HS-27A (cell line): ENCODE results near the gene CNTNAP2.

Source experiments
- DNase-seq: peaks from one replicate; pipeline ENCODE4 v3.0.0-alpha.2; 2012; ENCODE audit warnings: low read depth, missing footprints

The CNTNAP2 gene

GRCh38 chr7:148362541-148362940 is 2245.9 kb downstream of the CNTNAP2 start:
- no peak for DNase-seq

- no peak for DNase-seq
Observed at GRCh38 chr7:148367731-148368475, 2251.3 kb downstream of the CNTNAP2 start.

GRCh38 chr7:148368562-148368961 is 2252.0 kb downstream of the CNTNAP2 start:
- DNase-seq: no peak

GRCh38 chr7:148371280-148371937 is 2254.8 kb downstream of the CNTNAP2 start:
- DNase-seq: no peak

- no peak for DNase-seq
Observed at GRCh38 chr7:148374396-148375259, 2258.0 kb downstream of the CNTNAP2 start.

- DNase-seq: no peak
Observed at GRCh38 chr7:148379677-148380076, 2263.1 kb downstream of the CNTNAP2 start.

- no peak for DNase-seq
Observed at GRCh38 chr7:148380596-148381419, 2264.2 kb downstream of the CNTNAP2 start.

GRCh38 chr7:148382596-148382995 is 2266.0 kb downstream of the CNTNAP2 start:
- DNase-seq: no peak

- no peak for DNase-seq
Observed at GRCh38 chr7:148383651-148384050, 2267.1 kb downstream of the CNTNAP2 start.

GRCh38 chr7:148385009-148385682 is 2268.5 kb downstream of the CNTNAP2 start:
- DNase-seq: no peak

- DNase-seq: no peak
Observed at GRCh38 chr7:148390381-148390780, 2273.8 kb downstream of the CNTNAP2 start.

GRCh38 chr7:148391591-148391990 is 2275.0 kb downstream of the CNTNAP2 start:
- DNase-seq: no peak

GRCh38 chr7:148394582-148394981 is 2278.0 kb downstream of the CNTNAP2 start:
- DNase-seq: no peak

- DNase-seq: no peak
Observed at GRCh38 chr7:148395352-148395811, 2278.8 kb downstream of the CNTNAP2 start.

- DNase-seq: no peak
Observed at GRCh38 chr7:148395990-148396716, 2279.6 kb downstream of the CNTNAP2 start.

GRCh38 chr7:148397056-148397455 is 2280.5 kb downstream of the CNTNAP2 start:
- DNase-seq: no peak

GRCh38 chr7:148397551-148397950 is 2280.9 kb downstream of the CNTNAP2 start:
- DNase-seq: no peak

GRCh38 chr7:148397985-148398384 is 2281.4 kb downstream of the CNTNAP2 start:
- DNase-seq: no peak

- no peak for DNase-seq
Observed at GRCh38 chr7:148398844-148399365, 2282.3 kb downstream of the CNTNAP2 start.

GRCh38 chr7:148400101-148400500 is 2283.5 kb downstream of the CNTNAP2 start:
- no peak for DNase-seq
